H1 (cell line): Measurements from ENCODE around the gene GFOD1. TPM values are rescaled to one million over a fixed set of nuclear protein-coding genes. Genes with fewer than 3 reads are reported as not detected.

Experiments
- CTCF ChIA-PET: fragments of 300-600 bp; sonication (Branson Sonifier 250); formaldehyde crosslinking; loops from one replicate; lab custom pipeline; 2021; ENCODE audit not compliant: partially characterized antibody; lab: Charles Lee
- POLR2A ChIA-PET: fragments of 300-600 bp; sonication (Branson Sonifier 250); formaldehyde crosslinking; loops from one replicate; lab custom pipeline; 2021; ENCODE audit warnings: inconsistent platforms; ENCODE audit not compliant: partially characterized antibody; lab: Charles Lee
- DNase-seq, 2 experiments: peaks; one replicate each; pipeline versions ENCODE4 v3.0.0 to v3.0.0-alpha.2; 2010 to 2022; ENCODE audit warnings: low spot score in 2 of 2, low read depth in 1 of 2, mixed read lengths in 1 of 2
- FAIRE-seq: peaks from 2 replicates; lab custom pipeline; 2011; peaks lifted over from hg19 to GRCh38; lab: Jason Lieb, UNC
- H2AFZ ChIP-seq: 2 replicates; pipeline ENCODE4 v1.8.1; 2012; ENCODE audit warnings: low read length, inconsistent platforms
- H2AK5ac ChIP-seq: 2 replicates; pipeline ENCODE4 v1.6.1; 2013; ENCODE audit warnings: low read depth, low read length
- H2BK120ac ChIP-seq: replicated peaks from 2 replicates; pipeline ENCODE3; 2013; ENCODE audit warnings: low read depth, low read length, inconsistent platforms
- H2BK12ac ChIP-seq: 2 replicates; pipeline ENCODE4 v1.6.1; 2013; ENCODE audit warnings: low read depth, low read length
- H2BK15ac ChIP-seq: 2 replicates; pipeline ENCODE4 v1.6.1; 2013; ENCODE audit warnings: low read length
- H2BK20ac ChIP-seq: 2 replicates; pipeline ENCODE4 v1.6.1; 2013; ENCODE audit warnings: low read length
- H2BK5ac ChIP-seq: 2 replicates; pipeline ENCODE4 v1.6.1; 2013; ENCODE audit warnings: low read depth, low read length
- H3K14ac ChIP-seq: 2 replicates; pipeline ENCODE4 v1.6.1; 2013; ENCODE audit warnings: inconsistent platforms; ENCODE audit not compliant: insufficient read length
- H3K18ac ChIP-seq: 2 replicates; pipeline ENCODE4 v1.6.1; 2013; ENCODE audit warnings: low read length; ENCODE audit errors: extremely low read depth
- H3K23ac ChIP-seq: 2 replicates; pipeline ENCODE4 v1.6.1; 2013; ENCODE audit warnings: inconsistent platforms; ENCODE audit not compliant: insufficient read length
- H3K23me2 ChIP-seq: 2 replicates; pipeline ENCODE4 v1.6.1; 2013; ENCODE audit warnings: low read depth, low read length
- H3K27ac ChIP-seq: 2 replicates; pipeline ENCODE4 v1.6.1; 2011; ENCODE audit warnings: low read depth, low read length, inconsistent platforms
- H3K27me3 ChIP-seq, 4 experiments: replicated peaks in 1 of 4; 1 replicate in 1 of 4; 2 replicates in 3 of 4; pipeline versions ENCODE4 v1.6.1 to v1.8.1; 2011 to 2013; ENCODE audit warnings: low read length in 3 of 4, mild to moderate bottlenecking in 3 of 4, inconsistent platforms in 2 of 4, mixed read lengths in 2 of 4, moderate library complexity in 1 of 4; ENCODE audit not compliant: control insufficient read depth in 3 of 4, insufficient read depth in 3 of 4; ENCODE audit errors: extremely low read depth in 1 of 4
- H3K36me3 ChIP-seq, 4 experiments: 2 replicates each; pipeline versions ENCODE4 v1.6.1 to v1.8.1; 2011 to 2013; ENCODE audit warnings: mild to moderate bottlenecking in 4 of 4, low read length in 3 of 4, moderate library complexity in 2 of 4, control low read depth in 1 of 4, inconsistent platforms in 1 of 4; ENCODE audit not compliant: insufficient read depth in 4 of 4, control insufficient read depth in 2 of 4
- H3K4ac ChIP-seq: replicated peaks from 2 replicates; pipeline ENCODE3; 2013; ENCODE audit warnings: low read length, low read depth, mixed read lengths, inconsistent platforms; ENCODE audit not compliant: insufficient read length
- H3K4me1 ChIP-seq, 4 experiments: replicated peaks in 1 of 4; 1 replicate in 1 of 4; 2 replicates in 3 of 4; pipeline versions ENCODE4 v1.6.1 to v1.8.1; 2011 to 2013; ENCODE audit warnings: low read length in 3 of 4, inconsistent platforms in 2 of 4, mixed read lengths in 1 of 4; ENCODE audit not compliant: insufficient read depth in 4 of 4, control insufficient read depth in 3 of 4
- H3K4me2 ChIP-seq, 2 experiments: 2 replicates each; pipeline versions ENCODE4 v1.6.1 to v1.8.1; 2011 to 2013; ENCODE audit warnings: low read depth in 2 of 2, low read length in 2 of 2, control low read depth in 1 of 2, inconsistent platforms in 1 of 2, mild to moderate bottlenecking in 1 of 2; ENCODE audit not compliant: insufficient read depth in 1 of 2
- H3K4me3 ChIP-seq, 4 experiments: fragments of 200-600, 300-600 bp in 1 of 4; sonication (generic), shearing (Covaris generic), sonication (Bioruptor Twin) in 1 of 4; 2 replicates each; pipeline versions ENCODE4 v1.5.1 to v1.8.1; 2011 to 2016; ENCODE audit warnings: low read length in 4 of 4, low read depth in 3 of 4, control low read depth in 2 of 4, inconsistent platforms in 2 of 4, mild to moderate bottlenecking in 2 of 4, mixed read lengths in 1 of 4, moderate library complexity in 1 of 4; ENCODE audit not compliant: insufficient read depth in 2 of 4; ENCODE audit errors: extremely low read depth in 1 of 4
- H3K56ac ChIP-seq: replicated peaks from 2 replicates; pipeline ENCODE3; 2013; ENCODE audit warnings: low read depth, mild to moderate bottlenecking, mixed read lengths, low read length, inconsistent platforms; ENCODE audit not compliant: insufficient read length
- H3K79me1 ChIP-seq: 2 replicates; pipeline ENCODE4 v1.6.1; 2013; ENCODE audit warnings: low read depth, low read length, control low read depth
- H3K79me2 ChIP-seq, 2 experiments: 2 replicates each; pipeline versions ENCODE4 v1.6.1 to v1.8.1; 2012 to 2013; ENCODE audit warnings: low read length in 2 of 2, mild to moderate bottlenecking in 2 of 2, inconsistent platforms in 1 of 2; ENCODE audit not compliant: insufficient read depth in 2 of 2, control insufficient read depth in 1 of 2
- H3K9ac ChIP-seq, 4 experiments: replicated peaks in 1 of 4; 1 replicate in 1 of 4; 2 replicates in 3 of 4; pipeline versions ENCODE4 v1.6.1 to v1.8.1; 2011 to 2013; ENCODE audit warnings: low read depth in 3 of 4, low read length in 3 of 4, control low read depth in 2 of 4, mild to moderate bottlenecking in 2 of 4, moderate library complexity in 2 of 4, inconsistent platforms in 1 of 4; ENCODE audit errors: extremely low read depth in 1 of 4
- H3K9me3 ChIP-seq, 2 experiments: 2 replicates each; pipeline versions ENCODE4 v1.6.1 to v1.8.1; 2012 to 2013; ENCODE audit warnings: mild to moderate bottlenecking in 2 of 2, moderate library complexity in 2 of 2, control low read depth in 1 of 2, inconsistent platforms in 1 of 2, low read depth in 1 of 2, low read length in 1 of 2, mixed read lengths in 1 of 2; ENCODE audit not compliant: insufficient read depth in 2 of 2
- H4K20me1 ChIP-seq, 2 experiments: replicated peaks in 1 of 2; 2 replicates each; pipeline versions ENCODE3 to v1.8.1; 2011 to 2013; ENCODE audit warnings: inconsistent platforms in 2 of 2, low read length in 2 of 2, mild to moderate bottlenecking in 1 of 2; ENCODE audit not compliant: insufficient read depth in 2 of 2, control insufficient read depth in 1 of 2
- H4K5ac ChIP-seq: 2 replicates; pipeline ENCODE4 v1.6.1; 2013; ENCODE audit warnings: low read length, low read depth, mixed read lengths, inconsistent platforms; ENCODE audit not compliant: insufficient read length
- H4K8ac ChIP-seq: 2 replicates; pipeline ENCODE4 v1.8.0; 2013; ENCODE audit warnings: mild to moderate bottlenecking, moderate library complexity, low read length, inconsistent platforms; ENCODE audit not compliant: insufficient read depth; ENCODE audit errors: extremely low read depth
- H4K91ac ChIP-seq: replicated peaks from 2 replicates; pipeline ENCODE3; 2013; ENCODE audit warnings: low read length, mixed read lengths, inconsistent platforms; ENCODE audit not compliant: insufficient read length
- EGR1 ChIP-seq: IDR thresholded peaks from 2 replicates; pipeline ENCODE4 v1.6.1; 2011; ENCODE audit warnings: low read depth, low read length, borderline replicate concordance
- GABPA ChIP-seq: IDR thresholded peaks from 2 replicates; pipeline ENCODE4 v1.6.1; 2011; ENCODE audit warnings: mild to moderate bottlenecking, low read length, moderate library complexity, borderline replicate concordance; ENCODE audit not compliant: insufficient read depth
- SIN3A ChIP-seq, 2 experiments: IDR thresholded peaks in 1 of 2; conservative IDR thresholded peaks in 1 of 2; 2 replicates each; pipeline ENCODE4 v1.6.1; 2011 to 2012; ENCODE audit warnings: low read length in 2 of 2, improper control_type of control experiment in 1 of 2, low read depth in 1 of 2, mild to moderate bottlenecking in 1 of 2
- WGBS, 2 experiments: shearing (Covaris generic) in 1 of 2; methylation state at CpG; one replicate each; pipeline versions ENCODE4 v1.1.6 to v1.1.7; 2013 to 2015; ENCODE audit warnings: low lambda C conversion rate in 2 of 2, mixed read lengths in 2 of 2, inconsistent platforms in 1 of 2, low coverage in 1 of 2, missing lambda C conversion rate in 1 of 2; ENCODE audit not compliant: insufficient replicate concordance in 2 of 2, insufficient coverage in 1 of 2, insufficient read length in 1 of 2; ENCODE audit errors: extremely low coverage in 1 of 2, missing lambda C conversion rate in 1 of 2; 5-methylcytosine and 5-hydroxymethylcytosine counted together
- polyA plus RNA-seq, 7 experiments: library from polyadenylated mRNA; depleted of rRNA in 3 of 7; stranded (reverse) in 5 of 7; unstranded in 2 of 7; fragments of >200 nt in 5 of 7; fragments of 200-250 nt in 2 of 7; gene quantifications; 1 replicate in 5 of 7; 2 replicates in 1 of 7; 4 replicates in 1 of 7; pipeline versions ENCODE4 v1.2.1 to v1.2.3, GENCODE V29; 2011 to 2013; ENCODE audit warnings: missing spikeins in 2 of 7, mixed read lengths in 2 of 7
- total RNA-seq: library from RNA; stranded (reverse); fragmentation: NEBNext Ultra II Directional; extraction: Animal tissue kit (Norgen Biotek cat#: 25700); gene quantifications from 2 replicates; pipeline ENCODE4 v1.2.1, GENCODE V29; 2021

Gene GFOD1
- total and polyA plus RNA-seq, 2 of the 8 experiments (the other 6 are each of a cell fraction or from before 2014, with no cell fraction given): 2.5 to 8.8 TPM

DNA sequence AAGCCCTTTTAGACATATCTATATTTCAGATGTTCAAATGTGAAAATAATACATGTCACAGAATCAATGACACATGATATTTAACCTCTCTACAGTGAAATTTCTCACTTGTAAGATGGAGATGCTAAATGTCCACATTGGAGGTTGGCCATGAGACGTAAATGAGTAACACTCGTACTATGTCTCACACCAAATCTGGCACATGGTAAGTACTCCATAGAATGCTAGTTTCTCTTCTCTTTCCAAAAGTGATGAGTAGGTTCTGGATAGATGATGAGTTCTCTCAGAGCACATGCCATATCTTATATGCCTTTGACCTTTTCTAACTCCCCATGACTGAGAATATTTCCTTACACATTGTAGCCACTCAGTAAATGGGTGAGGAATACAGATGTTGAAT lies 17.7 kb downstream of the GFOD1 start:
- Histone ChIP-seq H3K14ac (no peak overlapping the region), H3K18ac (no peak overlapping the region), H3K4me2 (no peak overlapping the region), H3K4ac (no peak overlapping the region), H2BK20ac (no peak overlapping the region), H4K5ac (no peak overlapping the region), H3K27ac (no peak overlapping the region), H4K8ac (no peak overlapping the region; the same call in 1 of the 2 replicates), H3K27me3 (no peaks in the 10 kb centered on the region), H3K4me3 (no peak overlapping the region), H3K4me1 (peaks cover 2 to 14% (median 10%) of the 10 kb centered on the region in 4 experiments), H3K36me3 (no peaks in the 10 kb centered on the region), H2BK120ac (no peak overlapping the region), H3K79me2 (no peaks in the 10 kb centered on the region; a peak in 1 of 4 replicates), H3K23ac (no peak overlapping the region), H3K9ac (no peak overlapping the region), H3K56ac (no peak overlapping the region), H2AK5ac (no peak overlapping the region), H2BK15ac (no peak overlapping the region), H3K79me1 (peaks cover 2% of the 10 kb centered on the region; the same call in 1 of the 2 replicates), H3K9me3 (no peaks in the 10 kb centered on the region), H3K23me2 (no peaks in the 10 kb centered on the region), H4K91ac (no peak overlapping the region), H2BK12ac (no peak overlapping the region), H2AFZ (no peak overlapping the region), H2BK5ac (no peak overlapping the region), H4K20me1 (no peaks in the 10 kb centered on the region)
- POLR2A ChIA-PET: no interaction called here
- TF ChIP-seq GABPA (no peak), EGR1 (no peak), SIN3A (conservative IDR thresholded peaks at IDR 0.05 in 1 of 2, IDR thresholded peaks at IDR 0.05 in 1 of 2; ENCODE audit: low read depth in 1 of 2, low read length in 2 of 2) (no peak)
- DNase-seq (no peak), FAIRE-seq (no peak)
- WGBS, 2 experiments: 100% methylated on average over 2 of the region's 2 CpGs; no CpG with 5 or more reads in 1 of the 2 experiments
- CTCF ChIA-PET: interaction anchor here (0.6 kb wide), 1 partner anchor 570 kb away, joined by 3 read pairs; no protein-coding TSS in a partner anchor
